NCI-H748 treated with DMSO at 0.1 percent for 48 hours (cell line): ENCODE results near the gene PRSS1.
"Not testable (repeated sequence)": the region's sequence is repeated elsewhere in the genome, so short reads cannot be mapped to it uniquely, and the experiment has no call there.

ENCODE experiments used
- DNase-seq: peaks from one replicate; lab custom pipeline; 2025; lab: John Stamatoyannopoulos, UW

Gene PRSS1

DNA sequence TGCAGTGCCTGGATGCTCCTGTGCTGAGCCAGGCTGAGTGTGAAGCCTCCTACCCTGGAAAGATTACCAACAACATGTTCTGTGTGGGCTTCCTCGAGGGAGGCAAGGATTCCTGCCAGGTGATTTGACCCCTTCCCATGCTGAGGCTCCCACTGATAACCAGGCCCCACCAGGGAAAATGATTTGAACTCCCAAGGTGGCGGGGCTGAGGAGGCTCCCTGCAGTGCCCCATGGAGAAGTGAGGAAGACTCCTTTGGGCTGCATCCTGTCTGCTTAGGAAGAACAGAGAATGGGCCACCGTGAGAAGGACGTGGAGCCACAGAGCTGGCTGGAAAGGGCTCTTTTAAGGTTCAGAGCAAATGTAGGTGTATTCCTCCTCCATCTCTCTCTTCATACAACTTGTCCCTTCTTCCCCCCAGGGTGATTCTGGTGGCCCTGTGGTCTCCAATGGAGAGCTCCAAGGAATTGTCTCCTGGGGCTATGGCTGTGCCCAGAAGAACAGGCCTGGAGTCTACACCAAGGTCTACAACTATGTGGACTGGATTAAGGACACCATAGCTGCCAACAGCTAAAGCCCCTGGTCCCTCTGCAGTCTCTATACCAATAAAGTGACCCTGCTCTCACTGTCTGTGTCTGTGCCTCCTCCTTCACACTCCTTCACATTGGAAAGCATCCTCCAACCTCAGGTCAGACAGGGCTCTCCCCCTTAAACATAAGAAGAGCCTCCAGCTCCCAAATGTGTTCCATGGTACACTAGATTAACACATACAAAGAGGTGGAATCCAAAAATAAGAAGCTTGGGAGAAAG is 24.9 kb downstream of the PRSS1 start:
- DNase-seq: no peak

DNA sequence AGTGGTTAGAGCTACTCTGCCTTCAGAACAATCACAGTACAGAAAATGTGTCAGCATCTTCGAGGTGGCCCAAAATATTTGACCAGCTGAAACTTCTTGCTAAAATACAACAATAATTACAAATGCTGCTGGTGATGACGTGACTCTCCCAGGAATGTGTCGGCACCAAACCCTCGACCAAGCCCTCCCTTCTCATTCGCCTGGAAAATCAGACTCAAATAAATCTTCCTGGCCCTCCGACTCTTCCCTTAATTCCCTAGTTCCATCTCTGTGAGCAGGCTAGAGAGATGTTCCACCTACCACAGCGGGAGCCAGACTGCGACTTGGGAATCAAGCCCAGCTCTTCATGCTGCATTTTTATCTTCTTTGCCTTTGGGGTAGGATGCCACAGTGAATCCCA is 25.6 kb downstream of the PRSS1 start:
- DNase-seq: no peak

DNA sequence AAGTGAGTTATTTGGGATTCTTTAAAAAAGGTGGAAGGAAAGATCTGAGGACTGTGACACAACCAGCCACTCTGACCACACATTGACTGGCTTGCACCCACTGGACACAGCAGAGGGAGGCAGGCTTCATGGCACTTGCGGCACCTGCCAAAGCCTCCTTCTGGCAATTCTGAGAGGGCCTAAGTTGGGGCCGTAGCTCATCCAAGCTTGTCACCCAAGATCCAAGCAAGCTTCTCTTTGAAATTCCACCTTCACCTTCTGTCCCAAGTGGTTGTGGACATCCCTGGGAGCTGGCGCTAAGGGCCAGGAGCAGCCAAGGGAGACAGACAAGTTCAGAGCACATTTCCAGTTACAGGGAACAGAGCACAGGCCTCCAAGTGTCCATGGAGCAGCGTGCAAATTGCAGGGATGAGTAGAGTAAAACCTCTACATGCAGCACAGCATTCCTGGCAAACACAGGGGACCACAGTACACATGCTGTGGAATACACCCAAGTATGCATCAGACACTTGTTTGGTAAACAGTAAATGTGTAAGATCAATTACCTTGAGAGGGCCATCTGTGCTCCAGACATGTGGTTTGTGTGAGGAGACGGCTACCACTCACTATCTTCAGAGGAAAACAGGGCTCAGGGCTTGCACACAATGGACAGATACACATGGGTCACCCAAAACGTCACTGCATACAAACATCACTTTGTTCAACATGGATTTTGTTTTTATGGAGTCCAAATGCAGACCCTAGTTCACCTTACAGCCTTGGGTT is 26.3 kb downstream of the PRSS1 start:
- not testable (repeated sequence) for DNase-seq

DNA sequence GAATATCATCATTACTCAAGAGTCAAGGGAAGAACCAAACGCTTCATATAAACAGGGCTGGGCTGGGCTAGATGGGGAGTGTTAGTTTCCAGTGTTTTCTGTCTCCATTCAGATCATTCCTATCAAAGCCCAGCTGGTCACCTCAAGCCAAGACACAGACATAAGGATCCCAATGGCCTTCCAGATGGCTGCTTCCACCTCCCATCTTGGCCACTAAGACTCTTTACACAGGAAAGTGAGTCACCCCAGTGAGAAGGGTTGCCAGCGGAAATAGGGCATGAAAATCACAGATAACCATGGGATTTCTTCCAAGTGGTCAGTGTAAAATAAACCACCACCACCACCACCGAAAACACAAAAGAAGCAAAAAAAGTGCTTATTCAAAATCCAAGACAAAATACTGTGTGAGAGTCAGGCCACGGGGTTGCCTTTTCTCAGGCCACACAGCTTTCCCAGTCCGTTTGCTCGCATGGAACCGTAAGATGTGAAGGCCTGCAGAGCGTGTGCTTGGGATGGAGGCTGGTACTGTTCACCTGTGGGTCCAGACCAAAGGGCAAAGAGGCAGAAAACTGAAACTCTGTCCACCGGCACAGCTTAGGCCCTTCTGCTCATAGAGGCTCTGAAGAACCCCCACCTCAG is 27.1 kb downstream of the PRSS1 start:
- no peak for DNase-seq

DNA sequence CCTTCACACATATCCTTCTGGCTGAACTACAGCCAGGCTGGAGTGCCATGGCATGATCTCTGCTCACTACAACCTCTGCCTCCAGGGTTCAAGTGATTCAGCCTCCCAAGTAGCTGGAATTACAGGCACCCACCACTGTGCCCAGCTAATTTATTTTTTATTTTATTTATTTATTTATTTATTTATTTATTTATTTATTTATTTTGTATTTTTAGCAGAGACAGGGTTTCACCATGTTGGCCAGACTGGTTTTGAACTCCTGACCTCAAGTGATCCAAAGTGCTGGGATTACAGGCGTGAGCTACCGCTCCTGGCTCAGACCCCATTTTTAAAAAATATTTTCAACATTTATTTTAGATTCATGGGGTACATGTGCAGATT is 27.6 kb downstream of the PRSS1 start:
- not testable (repeated sequence) for DNase-seq

DNA sequence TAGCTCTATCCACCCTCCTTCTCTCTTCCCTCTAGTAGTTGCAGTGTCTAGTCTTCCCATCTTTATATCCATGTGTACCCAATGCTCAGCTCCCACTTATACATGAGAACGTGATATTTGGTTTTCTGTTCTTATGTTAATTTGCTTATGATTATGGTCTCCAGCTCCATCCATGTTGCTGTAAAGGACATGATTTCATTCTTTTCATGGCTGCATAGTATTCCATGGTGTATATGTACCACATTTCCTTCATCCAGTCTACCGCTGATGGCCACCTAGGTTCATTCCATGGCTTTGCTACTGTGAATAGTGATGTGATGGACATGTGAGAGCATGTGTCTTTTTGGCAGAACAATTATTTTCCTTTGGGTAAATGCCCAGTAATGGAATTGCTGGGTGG is 28.0 kb downstream of the PRSS1 start:
- DNase-seq: no peak

DNA sequence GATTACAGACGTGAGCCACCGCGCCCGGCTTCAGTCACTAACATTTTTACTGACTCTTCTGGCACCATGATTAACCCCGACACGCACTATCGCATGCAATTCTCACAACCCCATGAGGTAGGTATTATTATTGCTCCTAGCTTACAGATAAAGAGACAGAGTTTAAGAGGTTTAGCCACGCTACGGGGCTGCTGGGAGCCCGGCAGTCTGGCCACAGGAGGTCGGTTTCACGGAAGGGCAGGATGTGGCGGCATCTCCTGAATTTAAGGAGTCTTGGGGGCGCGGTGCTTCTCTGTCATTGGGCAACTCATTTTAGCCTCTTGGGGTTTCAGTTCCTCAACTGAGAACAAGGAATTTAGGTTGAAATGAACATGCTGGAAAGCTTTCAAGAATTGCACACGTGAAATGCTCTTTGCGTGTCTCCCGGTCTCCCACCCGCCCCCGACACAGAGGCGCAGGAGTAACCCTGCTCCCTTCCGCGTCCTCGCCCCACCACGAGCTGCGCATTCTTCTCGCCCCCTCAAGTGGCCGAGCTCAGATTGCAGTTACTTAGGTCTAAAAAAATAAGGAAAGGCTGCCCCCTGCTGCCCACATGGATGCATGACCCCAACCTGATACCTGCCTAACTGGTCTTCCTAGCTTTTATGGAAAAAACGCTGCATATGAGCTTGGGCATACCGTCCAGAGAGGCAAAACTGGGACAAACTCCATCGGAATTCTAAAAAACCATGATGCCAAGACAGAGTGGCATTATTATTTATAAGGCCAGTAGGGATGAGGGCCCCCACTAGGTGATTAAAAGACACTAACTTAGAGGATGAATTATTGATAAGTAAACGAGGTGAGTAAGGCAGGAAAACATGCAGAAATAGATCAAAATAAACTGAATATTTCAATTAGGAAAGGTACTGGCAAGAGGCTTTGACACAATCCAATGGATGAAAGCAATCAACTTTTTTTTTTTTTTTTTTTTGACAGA is 33.9 kb downstream of the PRSS1 start:
- peak; percentile 78 for DNase-seq

DNA sequence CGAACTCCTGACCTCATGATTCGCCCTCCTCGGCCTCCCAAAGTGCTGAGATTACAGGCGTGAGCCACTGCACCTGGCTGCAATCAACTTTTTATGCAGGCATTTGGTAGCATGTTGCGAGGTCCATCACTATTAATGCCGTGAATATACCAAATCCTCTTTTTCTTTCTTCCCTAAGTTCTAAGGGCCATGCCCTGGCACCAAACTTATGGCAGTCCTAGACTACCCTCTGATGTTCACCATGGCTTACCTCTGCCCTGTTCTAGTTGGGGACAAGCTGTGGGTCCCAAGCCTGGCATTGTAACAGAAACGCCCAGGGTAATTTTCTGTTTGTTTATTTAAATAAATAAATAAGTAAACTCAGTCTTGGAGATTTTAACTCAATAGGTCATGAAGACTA is 34.8 kb downstream of the PRSS1 start:
- no peak for DNase-seq

DNA sequence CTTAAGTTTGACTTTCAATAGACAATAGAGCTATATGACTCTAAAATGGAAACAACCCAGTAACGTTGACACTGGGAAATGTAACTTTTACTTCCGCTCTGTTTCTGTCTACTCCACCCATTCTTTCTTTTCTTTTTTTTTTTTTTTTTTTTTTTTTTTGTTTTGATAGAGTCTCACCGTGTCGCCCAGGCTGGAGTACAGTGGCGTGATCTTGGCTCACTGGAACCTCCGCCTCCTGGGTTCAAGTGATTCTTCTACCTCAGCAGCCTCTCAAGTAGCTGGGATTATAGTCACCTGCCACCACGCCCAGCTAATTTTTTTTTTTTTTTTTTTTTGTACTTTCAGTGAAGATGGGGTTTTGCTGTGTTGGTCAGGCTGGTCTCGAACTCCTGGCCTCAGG is 35.4 kb downstream of the PRSS1 start:
- DNase-seq: no peak

DNA sequence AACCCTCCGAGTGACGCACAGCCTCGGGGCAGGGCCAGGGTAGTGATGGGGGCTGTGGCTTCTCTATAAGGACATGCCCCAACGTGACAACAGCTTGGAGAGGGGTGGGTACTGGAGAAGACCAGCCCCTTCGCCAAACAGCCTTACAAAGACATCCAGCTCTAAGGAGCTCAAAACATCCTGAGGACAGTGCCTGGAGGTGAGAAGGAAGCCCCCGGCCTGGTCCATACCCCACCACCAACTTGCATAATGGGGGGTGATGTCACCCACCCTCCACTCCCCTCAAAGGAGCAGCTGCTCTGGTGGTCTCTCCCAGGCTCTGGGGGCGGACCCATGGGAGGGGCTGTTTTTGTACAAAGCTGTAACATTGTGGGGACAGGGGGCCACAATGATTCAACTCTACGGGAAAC is 36.6 kb downstream of the PRSS1 start:
- DNase-seq: no peak

DNA sequence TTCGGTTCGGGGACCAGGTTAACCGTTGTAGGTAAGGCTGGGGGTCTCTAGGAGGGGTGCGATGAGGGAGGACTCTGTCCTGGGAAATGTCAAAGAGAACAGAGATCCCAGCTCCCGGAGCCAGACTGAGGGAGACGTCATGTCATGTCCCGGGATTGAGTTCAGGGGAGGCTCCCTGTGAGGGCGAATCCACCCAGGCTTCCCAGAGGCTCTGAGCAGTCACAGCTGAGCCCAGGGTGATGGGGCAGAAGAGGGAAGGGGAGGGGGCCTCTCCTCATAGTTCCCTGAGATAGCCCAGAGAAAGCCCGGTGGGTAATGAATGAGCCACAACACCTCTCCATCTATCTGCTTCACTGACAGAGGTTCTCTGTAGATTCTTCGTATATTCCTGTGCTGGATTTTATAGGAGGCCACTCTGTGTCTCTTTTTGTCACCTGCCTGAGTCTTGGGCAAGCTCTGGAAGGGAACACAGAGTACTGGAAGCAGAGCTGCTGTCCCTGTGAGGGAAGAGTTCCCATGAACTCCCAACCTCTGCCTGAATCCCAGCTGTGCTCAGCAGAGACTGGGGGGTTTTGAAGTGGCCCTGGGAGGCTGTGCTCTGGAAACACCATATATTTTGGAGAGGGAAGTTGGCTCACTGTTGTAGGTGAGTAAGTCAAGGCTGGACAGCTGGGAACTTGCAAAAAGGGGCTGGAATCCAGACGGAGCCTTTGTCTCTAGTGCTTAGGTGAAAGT is 37.9 kb downstream of the PRSS1 start:
- DNase-seq: no peak

DNA sequence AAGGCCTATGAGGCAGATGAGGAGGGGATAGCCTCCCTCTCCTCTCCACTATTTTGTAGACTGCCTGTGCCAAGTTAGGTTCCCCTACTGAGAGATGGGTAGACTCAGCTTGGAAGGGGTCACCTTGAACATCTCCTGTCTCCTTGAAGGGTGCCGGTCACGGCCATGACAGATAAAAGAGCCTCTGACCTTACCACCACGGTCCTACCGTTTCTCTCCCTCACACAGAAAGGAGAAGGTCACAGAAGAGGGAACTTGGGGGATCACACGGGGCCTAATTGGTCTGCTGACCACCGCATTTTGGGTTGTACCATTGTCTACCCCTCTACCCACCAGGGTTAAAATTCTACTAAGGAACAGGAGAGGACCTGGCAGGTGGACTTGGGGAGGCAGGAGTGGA is 38.5 kb downstream of the PRSS1 start:
- no peak for DNase-seq

DNA sequence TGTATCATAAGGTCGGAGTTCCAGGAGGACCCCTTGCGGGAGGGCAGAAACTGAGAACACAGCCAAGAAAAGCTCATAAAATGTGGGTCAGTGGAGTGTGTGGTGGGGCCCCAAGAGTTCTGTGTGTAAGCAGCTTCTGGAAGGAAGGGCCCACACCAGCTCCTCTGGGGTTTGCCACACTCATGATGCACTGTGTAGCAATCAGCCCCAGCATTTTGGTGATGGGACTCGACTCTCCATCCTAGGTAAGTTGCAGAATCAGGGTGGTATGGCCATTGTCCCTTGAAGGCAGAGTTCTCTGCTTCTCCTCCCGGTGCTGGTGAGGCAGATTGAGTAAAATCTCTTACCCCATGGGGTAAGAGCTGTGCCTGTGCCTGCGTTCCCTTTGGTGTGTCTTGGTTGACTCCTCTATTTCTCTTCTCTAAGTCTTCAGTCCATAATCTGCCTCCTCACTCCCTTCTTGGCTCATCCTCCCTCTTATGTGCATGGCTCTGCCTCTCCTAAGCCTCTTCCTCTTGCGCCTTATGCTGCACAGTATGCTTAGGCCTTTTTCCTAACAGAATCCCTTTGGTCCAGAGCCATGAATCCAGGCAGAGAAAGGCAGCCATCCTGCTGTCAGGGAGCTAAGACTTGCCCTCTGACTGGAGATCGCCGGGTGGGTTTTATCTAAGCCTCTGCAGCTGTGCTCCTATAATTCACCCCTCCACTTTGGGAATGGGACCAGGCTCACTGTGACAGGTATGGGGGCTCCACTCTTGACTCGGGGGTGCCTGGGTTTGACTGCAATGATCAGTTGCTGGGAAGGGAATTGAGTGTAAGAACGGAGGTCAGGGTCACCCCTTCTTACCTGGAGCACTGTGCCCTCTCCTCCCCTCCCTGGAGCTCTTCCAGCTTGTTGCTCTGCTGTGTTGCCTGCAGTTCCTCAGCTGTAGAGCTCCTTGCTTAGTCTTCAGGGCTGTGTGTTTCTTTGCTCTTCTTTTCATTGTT is 39.3 kb downstream of the PRSS1 start:
- no peak for DNase-seq

DNA sequence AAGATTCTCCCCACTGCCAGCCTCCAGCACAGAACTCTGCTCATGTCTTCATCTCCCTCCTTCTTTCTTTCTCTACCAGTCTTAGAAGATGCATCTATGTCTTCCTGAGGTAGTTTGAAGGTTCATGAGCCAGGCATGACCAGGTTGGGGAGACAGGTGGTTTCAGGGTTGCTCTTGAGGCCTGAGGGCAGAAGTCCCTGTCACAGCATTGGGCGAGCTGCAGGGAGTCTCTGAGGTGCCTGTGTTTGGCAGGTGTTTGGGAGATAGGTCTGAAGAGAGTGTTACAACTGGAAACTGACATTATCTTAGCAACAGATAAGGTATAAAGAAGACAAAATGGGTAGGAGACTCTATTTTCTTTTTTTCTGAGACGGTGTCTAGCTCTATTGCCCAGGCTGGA is 40.2 kb downstream of the PRSS1 start:
- no peak for DNase-seq

DNA sequence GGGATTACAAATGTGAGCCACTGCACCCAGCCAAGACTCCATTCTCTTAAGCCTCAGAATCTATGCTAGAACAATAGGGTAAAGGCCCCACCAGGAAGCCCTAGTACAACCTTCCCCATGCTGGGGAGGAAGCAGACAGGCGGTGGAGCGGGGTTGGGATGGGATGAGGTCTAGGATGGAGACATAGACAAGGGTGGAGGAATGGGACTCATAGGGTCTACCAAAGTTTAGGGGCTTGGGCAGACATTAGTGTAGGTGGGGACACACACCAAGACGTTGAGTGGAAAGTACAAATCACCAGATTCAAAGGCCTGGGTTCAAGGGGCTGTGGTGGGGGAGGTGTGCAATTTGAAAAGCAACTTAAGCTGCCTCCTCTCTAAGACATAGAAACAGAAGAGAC is 40.8 kb downstream of the PRSS1 start:
- no peak for DNase-seq

DNA sequence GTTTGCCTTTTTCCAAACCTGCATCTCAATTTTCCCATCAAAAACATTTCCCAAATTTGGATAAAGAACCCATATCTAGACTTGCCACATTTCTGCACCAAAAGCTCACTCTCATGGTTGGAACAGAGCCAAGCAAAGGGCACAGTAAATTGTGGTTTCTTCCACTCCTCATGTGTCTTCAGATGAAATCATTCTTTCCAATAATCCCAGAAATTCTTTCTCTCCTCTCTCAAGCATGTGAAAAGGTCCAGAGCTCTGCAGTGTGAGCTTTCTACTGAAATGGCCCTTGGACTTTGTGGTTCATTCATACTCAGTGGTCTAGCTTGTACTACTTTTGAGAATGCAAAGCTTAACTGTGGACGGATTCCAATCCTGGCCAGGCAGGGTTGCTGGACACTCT is 41.3 kb downstream of the PRSS1 start:
- DNase-seq: no peak

DNA sequence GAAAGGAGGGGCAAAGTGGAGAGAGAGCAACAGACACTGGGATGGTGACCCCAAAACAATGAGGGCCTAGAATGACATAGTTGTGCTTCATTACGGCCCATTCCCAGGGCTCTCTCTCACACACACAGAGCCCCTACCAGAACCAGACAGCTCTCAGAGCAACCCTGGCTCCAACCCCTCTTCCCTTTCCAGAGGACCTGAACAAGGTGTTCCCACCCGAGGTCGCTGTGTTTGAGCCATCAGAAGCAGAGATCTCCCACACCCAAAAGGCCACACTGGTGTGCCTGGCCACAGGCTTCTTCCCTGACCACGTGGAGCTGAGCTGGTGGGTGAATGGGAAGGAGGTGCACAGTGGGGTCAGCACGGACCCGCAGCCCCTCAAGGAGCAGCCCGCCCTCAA is 42.2 kb downstream of the PRSS1 start:
- no peak for DNase-seq

DNA sequence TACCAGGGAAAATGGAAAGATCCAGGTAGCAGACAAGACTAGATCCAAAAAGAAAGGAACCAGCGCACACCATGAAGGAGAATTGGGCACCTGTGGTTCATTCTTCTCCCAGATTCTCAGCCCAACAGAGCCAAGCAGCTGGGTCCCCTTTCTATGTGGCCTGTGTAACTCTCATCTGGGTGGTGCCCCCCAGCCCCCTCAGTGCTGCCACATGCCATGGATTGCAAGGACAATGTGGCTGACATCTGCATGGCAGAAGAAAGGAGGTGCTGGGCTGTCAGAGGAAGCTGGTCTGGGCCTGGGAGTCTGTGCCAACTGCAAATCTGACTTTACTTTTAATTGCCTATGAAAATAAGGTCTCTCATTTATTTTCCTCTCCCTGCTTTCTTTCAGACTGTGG is 42.9 kb downstream of the PRSS1 start:
- DNase-seq: no peak

DNA sequence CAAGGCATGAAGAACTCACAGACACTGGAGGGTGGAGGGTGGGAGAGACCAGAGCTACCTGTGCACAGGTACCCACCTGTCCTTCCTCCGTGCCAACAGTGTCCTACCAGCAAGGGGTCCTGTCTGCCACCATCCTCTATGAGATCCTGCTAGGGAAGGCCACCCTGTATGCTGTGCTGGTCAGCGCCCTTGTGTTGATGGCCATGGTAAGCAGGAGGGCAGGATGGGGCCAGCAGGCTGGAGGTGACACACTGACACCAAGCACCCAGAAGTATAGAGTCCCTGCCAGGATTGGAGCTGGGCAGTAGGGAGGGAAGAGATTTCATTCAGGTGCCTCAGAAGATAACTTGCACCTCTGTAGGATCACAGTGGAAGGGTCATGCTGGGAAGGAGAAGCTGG is 43.3 kb downstream of the PRSS1 start:
- DNase-seq: no peak

DNA sequence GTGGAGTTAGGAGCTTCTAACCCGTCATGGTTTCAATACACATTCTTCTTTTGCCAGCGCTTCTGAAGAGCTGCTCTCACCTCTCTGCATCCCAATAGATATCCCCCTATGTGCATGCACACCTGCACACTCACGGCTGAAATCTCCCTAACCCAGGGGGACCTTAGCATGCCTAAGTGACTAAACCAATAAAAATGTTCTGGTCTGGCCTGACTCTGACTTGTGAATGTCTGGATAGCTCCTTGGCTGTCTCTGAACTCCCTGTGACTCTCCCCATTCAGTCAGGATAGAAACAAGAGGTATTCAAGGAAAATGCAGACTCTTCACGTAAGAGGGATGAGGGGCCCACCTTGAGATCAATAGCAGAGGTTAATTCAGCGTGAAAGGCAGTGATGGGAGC is 43.9 kb downstream of the PRSS1 start:
- no peak for DNase-seq
